GM12892 (cell line): Measurements from ENCODE around the gene CCDC30.
"Not testable (repeated sequence)": the region's sequence is repeated elsewhere in the genome, so short reads cannot be mapped to it uniquely, and the experiment has no call there.

ENCODE experiments used
- DNase-seq: peaks from one replicate; pipeline ENCODE4 v3.0.0; 2011; ENCODE audit not compliant: insufficient read length
- FAIRE-seq: peaks from 2 replicates; lab custom pipeline; 2011; peaks lifted over from hg19 to GRCh38; lab: Jason Lieb, UNC
- POLR2A ChIP-seq: IDR thresholded peaks from 2 replicates; pipeline ENCODE4 v1.6.1; 2011; ENCODE audit warnings: low read depth, low read length, control low read depth
- POLR2AphosphoS5 ChIP-seq: IDR thresholded peaks from 2 replicates; pipeline ENCODE4 v1.6.1; 2011; ENCODE audit warnings: low read depth, low read length, control low read depth
- TAF1 ChIP-seq: IDR thresholded peaks from 2 replicates; pipeline ENCODE4 v1.6.1; 2011; ENCODE audit warnings: low read depth, mild to moderate bottlenecking, control low read depth, low read length, borderline replicate concordance

CCDC30 gene

DNA sequence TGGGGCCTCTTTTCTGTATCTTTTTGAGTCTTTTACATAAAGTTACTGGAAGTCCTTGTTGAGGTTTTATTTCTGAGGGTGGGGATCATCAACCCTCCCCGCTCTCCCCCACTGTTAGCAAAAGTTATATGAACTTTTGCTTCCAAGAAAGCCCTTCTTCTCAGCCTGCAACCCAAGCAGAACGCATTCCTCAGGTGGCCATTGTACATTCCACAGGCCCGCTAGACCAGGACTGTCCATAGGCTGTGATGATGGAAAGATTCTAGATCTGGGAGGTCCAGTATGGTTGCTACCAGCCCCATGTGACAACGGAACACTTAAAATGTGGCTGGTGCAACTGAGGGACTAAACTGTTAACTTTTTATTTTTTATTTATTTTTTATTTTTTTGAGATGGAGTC, 207.3 kb downstream of the CCDC30 start:
- DNase-seq, result no peak
- no peak for FAIRE-seq
- TF ChIP-seq POLR2A, result no peak
- TF ChIP-seq TAF1, result no peak
- TF ChIP-seq POLR2AphosphoS5, result no peak

GRCh38 chr1:42674214-42674613, 211.1 kb downstream of the CCDC30 start:
- no peak for DNase-seq
- TF ChIP-seq POLR2AphosphoS5 (no peak), TAF1 (no peak), POLR2A (no peak)
- FAIRE-seq, result no peak

DNA sequence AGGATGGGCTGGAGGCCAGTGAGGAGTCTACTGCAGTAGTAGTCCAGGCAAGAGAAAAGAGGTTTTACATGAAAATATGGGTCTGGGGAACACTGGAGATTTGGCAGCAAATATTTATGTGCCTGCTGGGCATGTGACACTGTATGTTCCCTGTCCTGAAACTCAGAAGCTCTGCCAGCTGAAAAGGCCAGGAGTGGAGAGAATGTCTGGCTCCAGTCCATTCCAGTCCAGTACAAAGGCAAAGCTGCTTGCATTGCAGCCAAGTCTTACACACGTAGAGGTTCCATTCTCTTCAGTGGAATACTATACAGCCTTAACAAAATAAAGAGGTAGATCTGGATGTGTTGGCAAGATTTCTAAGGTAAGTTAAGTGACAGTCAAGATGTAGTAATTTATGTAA, 211.6 kb downstream of the CCDC30 start:
- TF ChIP-seq POLR2AphosphoS5 (no peak), POLR2A (no peak), TAF1 (no peak)
- DNase-seq (no peak), FAIRE-seq (no peak)

- TF ChIP-seq TAF1 (no peak), POLR2A (no peak), POLR2AphosphoS5 (no peak)
- DNase-seq (no peak), FAIRE-seq (no peak)
These were observed 212.4 kb downstream of the CCDC30 start for GRCh38 chr1:42675467-42675866.

DNA sequence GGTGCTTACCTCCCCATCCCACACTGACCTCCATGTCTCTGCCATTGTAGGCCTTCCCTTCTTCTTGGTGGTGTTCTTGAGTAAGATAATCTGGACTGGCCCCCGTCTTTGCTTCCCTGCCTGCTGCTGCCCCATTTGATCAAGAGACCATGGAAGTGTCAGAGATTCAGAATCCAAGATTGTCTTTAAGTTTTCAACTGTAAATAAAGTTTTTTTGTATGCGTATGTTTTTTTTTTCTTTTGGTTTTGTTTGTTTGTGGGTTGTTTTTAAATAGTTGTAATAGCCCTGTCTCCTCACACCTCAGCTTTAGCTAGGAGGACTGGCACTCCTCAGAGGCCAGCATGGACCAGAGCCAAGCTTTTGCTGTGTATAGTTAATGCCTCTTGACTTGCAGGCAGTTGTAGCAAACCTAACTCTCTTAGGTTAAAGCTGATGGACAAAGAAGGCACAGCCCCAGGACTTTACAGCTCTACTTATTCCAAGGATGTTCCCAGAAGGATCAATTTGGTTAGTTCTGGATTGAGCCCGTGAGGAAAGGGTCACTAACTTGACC, 213.5 kb downstream of the CCDC30 start:
- DNase-seq (no peak), FAIRE-seq (no peak)
- TF ChIP-seq POLR2A (no peak), TAF1 (no peak), POLR2AphosphoS5 (no peak)

- FAIRE-seq, result no peak
- TF ChIP-seq POLR2AphosphoS5, result no peak
- TF ChIP-seq POLR2A, result no peak
- TF ChIP-seq TAF1, result no peak
- DNase-seq, result no peak
These were observed 216.4 kb downstream of the CCDC30 start for GRCh38 chr1:42679364-42679983.

DNA sequence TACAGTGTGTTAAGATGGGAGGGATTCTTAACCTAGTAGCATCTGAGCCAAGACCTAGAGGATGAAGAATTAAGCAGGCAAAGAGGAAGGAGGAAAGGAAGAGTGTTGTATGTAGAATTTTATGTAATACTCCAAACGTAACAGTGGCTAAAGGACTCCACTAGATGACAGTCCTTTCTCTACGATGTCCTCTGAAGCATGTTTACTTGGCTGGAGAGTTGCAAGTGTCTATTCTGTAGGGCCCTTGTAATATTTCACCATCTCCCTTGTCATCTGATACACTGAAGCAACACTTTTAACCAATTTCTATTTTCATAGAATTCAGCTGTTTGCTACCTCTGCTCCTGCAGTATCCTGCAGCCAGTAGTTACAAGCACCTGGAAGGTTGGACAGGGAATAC, 217.0 kb downstream of the CCDC30 start:
- TF ChIP-seq POLR2A, result no peak
- no peak for TF ChIP-seq TAF1
- no peak for TF ChIP-seq POLR2AphosphoS5
- FAIRE-seq, result no peak
- DNase-seq, result no peak

DNA sequence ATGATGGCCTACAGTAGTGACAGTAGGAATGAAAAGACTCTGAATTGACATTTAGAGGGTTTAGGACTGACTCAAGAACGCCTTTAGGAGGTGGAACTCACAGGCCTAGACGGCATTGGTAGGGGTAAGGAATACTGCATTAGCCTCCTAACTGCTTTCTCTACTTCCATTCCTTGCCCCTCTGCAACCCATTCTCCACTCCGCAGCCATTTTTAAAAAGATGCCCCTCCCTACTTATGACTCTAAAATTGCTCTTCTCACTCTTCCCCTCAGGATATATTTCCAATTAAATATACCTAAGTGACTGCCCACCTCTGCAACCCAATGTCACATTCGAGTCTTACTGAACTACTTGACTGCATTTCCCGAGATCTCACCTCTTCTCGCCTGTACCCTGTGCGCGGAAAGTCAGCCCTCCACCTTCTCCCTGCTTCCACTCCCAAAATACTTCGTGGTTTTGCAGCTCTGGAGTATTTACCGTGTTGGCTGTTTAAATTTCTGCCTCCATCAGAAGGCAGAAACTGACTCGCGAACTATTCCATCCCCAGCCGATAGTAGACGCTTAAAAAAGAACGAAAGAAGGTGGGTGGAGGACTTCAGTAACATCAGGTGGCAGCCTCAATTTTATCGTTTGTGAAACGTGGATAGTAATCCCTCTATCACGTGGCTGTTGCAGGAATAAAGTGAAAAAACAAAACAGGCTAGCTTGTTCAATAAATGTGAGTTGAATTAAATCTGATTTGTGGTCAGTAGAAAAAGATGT, 218.0 kb downstream of the CCDC30 start:
- no peak for TF ChIP-seq POLR2AphosphoS5
- TF ChIP-seq TAF1, result no peak
- TF ChIP-seq POLR2A, result peak; percentile 12; the same call in 1 of the 2 replicates
- DNase-seq, result no peak
- FAIRE-seq, result no peak

GRCh38 chr1:42681741-42682483, 218.8 kb downstream of the CCDC30 start, which contains the start of gene YBX1:
TSS of gene YBX1 (plus strand) at chr1:42682418. CDS start at chr1:42682566, 148 bp downstream.
- DNase-seq (peak; percentile 84), FAIRE-seq (peak; percentile 89)
- TF ChIP-seq POLR2A (peak; percentile 85), TAF1 (no peak; the same call in none of the 2 replicates), POLR2AphosphoS5 (peak; percentile 84)

DNA sequence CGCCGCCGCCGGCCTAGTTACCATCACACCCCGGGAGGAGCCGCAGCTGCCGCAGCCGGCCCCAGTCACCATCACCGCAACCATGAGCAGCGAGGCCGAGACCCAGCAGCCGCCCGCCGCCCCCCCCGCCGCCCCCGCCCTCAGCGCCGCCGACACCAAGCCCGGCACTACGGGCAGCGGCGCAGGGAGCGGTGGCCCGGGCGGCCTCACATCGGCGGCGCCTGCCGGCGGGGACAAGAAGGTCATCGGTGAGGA, 219.3 kb downstream of the CCDC30 start:
- not testable (repeated sequence) for DNase-seq, FAIRE-seq

GRCh38 chr1:42682739-42683531, 219.8 kb downstream of the CCDC30 start:
- FAIRE-seq, result no peak
- TF ChIP-seq TAF1 (no peak), POLR2AphosphoS5 (peak; percentile 70), POLR2A (peak; percentile 83)
- peak; percentile 56 for DNase-seq

- DNase-seq, result no peak
- TF ChIP-seq POLR2AphosphoS5, result no peak
- TF ChIP-seq POLR2A, result no peak; the same call in 1 of the 2 replicates
- TF ChIP-seq TAF1, result no peak
- peak; percentile 83 for FAIRE-seq
These were observed 221.1 kb downstream of the CCDC30 start for GRCh38 chr1:42684139-42684538.
